GM18505 (cell line): Measurements from ENCODE around the gene POU2AF3.
"Not testable (repeated sequence)": the region's sequence is repeated elsewhere in the genome, so short reads cannot be mapped to it uniquely, and the experiment has no call there.

ENCODE experiments used
- ATAC-seq: cut with Tn5 transposase; IDR thresholded peaks from one replicate; pipeline ENCODE4 v1.9.1; 2021; ENCODE audit not compliant: unreplicated experiment
- POLR2A ChIP-seq: IDR thresholded peaks from 4 replicates; pipeline ENCODE4 v1.6.1; 2011; ENCODE audit warnings: borderline replicate concordance; ENCODE audit not compliant: insufficient read depth, insufficient read length; ENCODE audit errors: extremely low read depth

POU2AF3 gene

GRCh38 chr11:111285189-111286091 is 12.9 kb upstream of the POU2AF3 start:
- TF ChIP-seq POLR2A: no peak
- ATAC-seq: no peak

- no peak for ATAC-seq
- no peak for TF ChIP-seq POLR2A
Measured at GRCh38 chr11:111291764-111292163, 6.6 kb upstream of the POU2AF3 start.

GRCh38 chr11:111292408-111292807 is 5.9 kb upstream of the POU2AF3 start:
- ATAC-seq: not testable (repeated sequence)

- no peak for ATAC-seq
- TF ChIP-seq POLR2A: no peak
Measured at GRCh38 chr11:111296196-111296595, 2.1 kb upstream of the POU2AF3 start.

- ATAC-seq: no peak
- TF ChIP-seq POLR2A: no peak
Measured at GRCh38 chr11:111297696-111298095, 650 bp upstream of the POU2AF3 start.

- peak; percentile 55 for ATAC-seq
- TF ChIP-seq POLR2A: no peak
Measured at GRCh38 chr11:111299101-111300026, 1.0 kb downstream of the POU2AF3 start.

GRCh38 chr11:111300569-111300968 is 2.2 kb downstream of the POU2AF3 start:
- ATAC-seq: no peak
- TF ChIP-seq POLR2A: no peak

GRCh38 chr11:111301004-111301841 is 2.9 kb downstream of the POU2AF3 start:
- no peak for ATAC-seq
- TF ChIP-seq POLR2A: no peak

GRCh38 chr11:111301842-111302118 is 3.4 kb downstream of the POU2AF3 start:
- no peak for TF ChIP-seq POLR2A
- no peak for ATAC-seq

- TF ChIP-seq POLR2A: no peak
- no peak for ATAC-seq
Measured at GRCh38 chr11:111302298-111302697, 4.0 kb downstream of the POU2AF3 start.

GRCh38 chr11:111303461-111303860 is 5.1 kb downstream of the POU2AF3 start:
- TF ChIP-seq POLR2A: no peak
- ATAC-seq: no peak

- TF ChIP-seq POLR2A: no peak
- ATAC-seq: no peak
Measured at GRCh38 chr11:111305162-111305802, 6.9 kb downstream of the POU2AF3 start.

- TF ChIP-seq POLR2A: no peak
- ATAC-seq: no peak
Measured at GRCh38 chr11:111305876-111306275, 7.5 kb downstream of the POU2AF3 start.

GRCh38 chr11:111306321-111306720 is 8.0 kb downstream of the POU2AF3 start:
- no peak for TF ChIP-seq POLR2A
- ATAC-seq: no peak
